Activated CD4-positive, alpha-beta T cell treated with anti-CD3 and anti-CD28 coated beads, Interleukin-2, amount 10 ng/mL, durations not matched to agents 24 days and 14 days (primary cell): ENCODE measurements around the gene MEGF11. TPM values are rescaled to one million over a fixed set of nuclear protein-coding genes. Genes with fewer than 3 reads are reported as not detected.

Experiments
- DNase-seq: peaks from one replicate; pipeline ENCODE4 v3.0.0; 2022
- H3K27ac Mint-ChIP-seq: one replicate; pipeline ENCODE4 v1.8.0; 2022; ENCODE audit warnings: mild to moderate bottlenecking, mixed read lengths
- H3K27me3 Mint-ChIP-seq: one replicate; pipeline ENCODE4 v1.8.0; 2022; ENCODE audit warnings: mixed read lengths
- H3K36me3 Mint-ChIP-seq: one replicate; pipeline ENCODE4 v1.8.0; 2022; ENCODE audit warnings: low read depth, mild to moderate bottlenecking, mixed read lengths
- H3K4me1 Mint-ChIP-seq: one replicate; pipeline ENCODE4 v1.8.0; 2021; ENCODE audit warnings: mixed read lengths
- H3K4me3 Mint-ChIP-seq: one replicate; pipeline ENCODE4 v1.8.0; 2022; ENCODE audit warnings: mild to moderate bottlenecking, moderate library complexity, mixed read lengths
- H3K9me3 Mint-ChIP-seq: one replicate; pipeline ENCODE4 v1.8.0; 2021; ENCODE audit warnings: mixed read lengths
- intact Hi-C: fragments of 100-400 bp; cut with micrococcal nuclease; formaldehyde crosslinking; loops from one replicate; pipeline ENCODE4 v1.15.1; 2023
- total RNA-seq: library from RNA; stranded (reverse); gene quantifications from 2 replicates; pipeline ENCODE4 v1.2.3, GENCODE V29; 2022

The MEGF11 gene
- total RNA-seq, 1 donor from 2014 or later = not detected

DNA sequence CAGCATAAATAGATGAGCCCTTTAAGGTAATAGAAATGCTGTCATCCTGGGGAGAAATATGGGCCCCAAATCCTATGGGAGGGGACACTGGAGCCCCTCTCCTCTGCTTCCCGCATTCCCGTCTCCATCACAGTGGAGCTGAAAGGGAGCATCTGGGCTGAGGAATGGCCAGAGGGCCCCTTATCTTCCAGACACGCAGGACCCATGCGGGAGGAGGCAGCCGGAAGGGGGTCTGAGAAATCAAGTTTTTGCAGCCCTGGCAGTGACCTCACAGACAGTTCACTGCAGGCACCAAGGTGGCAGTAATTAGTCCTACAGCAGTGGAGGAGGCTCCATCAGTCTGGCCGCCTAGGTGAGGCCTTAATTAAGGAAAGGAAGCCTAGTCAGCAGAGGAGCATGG is 304.1 kb downstream of the MEGF11 start:
- Mint-ChIP-seq H3K4me3 (no peak overlapping the region), H3K27me3 (peaks cover 9% of the 10 kb centered on the region), H3K9me3 (no peaks in the 10 kb centered on the region), H3K4me1 (peaks cover 4% of the 10 kb centered on the region), H3K27ac (no peak overlapping the region), H3K36me3 (no peaks in the 10 kb centered on the region)
- intact Hi-C loops = no loop called here
- no peak for DNase-seq

- no peak for DNase-seq
- intact Hi-C loops = no loop called here
- H3K9me3 Mint-ChIP-seq = no peaks in the 10 kb centered on the region
- H3K36me3 Mint-ChIP-seq = no peaks in the 10 kb centered on the region
- no peak overlapping the region for H3K4me3 Mint-ChIP-seq
- peaks cover 7% of the 10 kb centered on the region for H3K27me3 Mint-ChIP-seq
- peaks cover 4% of the 10 kb centered on the region for H3K4me1 Mint-ChIP-seq
- H3K27ac Mint-ChIP-seq = no peak overlapping the region
These were observed 304.5 kb downstream of the MEGF11 start for GRCh38 chr15:65949011-65949410.

GRCh38 chr15:65948383-65948782 is 305.2 kb downstream of the MEGF11 start:
- H3K4me3 Mint-ChIP-seq = no peak overlapping the region
- no peak overlapping the region for H3K27ac Mint-ChIP-seq
- intact Hi-C loops = no loop called here

DNA sequence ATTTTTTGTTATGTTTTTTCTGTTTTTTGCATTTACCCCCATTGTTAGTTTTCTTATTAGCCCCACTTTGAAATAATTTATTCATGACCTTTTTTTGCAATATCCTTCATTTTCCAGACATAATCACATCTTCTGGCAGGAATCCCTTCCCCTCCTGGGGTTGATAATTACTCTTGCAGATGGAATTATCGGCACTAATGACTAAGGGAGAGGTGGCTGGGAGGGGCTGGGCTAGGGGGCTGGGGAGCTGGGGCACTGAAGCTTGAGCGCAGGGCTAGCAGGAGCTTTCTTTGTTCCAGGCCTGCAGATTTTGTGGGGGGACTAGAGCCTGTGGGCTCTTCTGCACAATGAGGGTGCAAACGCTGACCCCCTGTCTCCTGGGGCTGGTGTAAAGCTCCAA is 306.5 kb downstream of the MEGF11 start:
- Mint-ChIP-seq H3K4me1 (peaks cover 10% of the 10 kb centered on the region), H3K9me3 (no peaks in the 10 kb centered on the region), H3K4me3 (no peak overlapping the region), H3K36me3 (no peaks in the 10 kb centered on the region), H3K27ac (no peak overlapping the region), H3K27me3 (peaks cover 4% of the 10 kb centered on the region)
- intact Hi-C loops = no loop called here
- no peak for DNase-seq

More at GRCh38 chr15:65948383-65948782, 305.2 kb downstream of the MEGF11 start:
- no peak for DNase-seq
- Mint-ChIP-seq H3K9me3 (no peaks in the 10 kb centered on the region), H3K4me1 (peaks cover 4% of the 10 kb centered on the region), H3K36me3 (no peaks in the 10 kb centered on the region), H3K27me3 (peaks cover 4% of the 10 kb centered on the region)

DNA sequence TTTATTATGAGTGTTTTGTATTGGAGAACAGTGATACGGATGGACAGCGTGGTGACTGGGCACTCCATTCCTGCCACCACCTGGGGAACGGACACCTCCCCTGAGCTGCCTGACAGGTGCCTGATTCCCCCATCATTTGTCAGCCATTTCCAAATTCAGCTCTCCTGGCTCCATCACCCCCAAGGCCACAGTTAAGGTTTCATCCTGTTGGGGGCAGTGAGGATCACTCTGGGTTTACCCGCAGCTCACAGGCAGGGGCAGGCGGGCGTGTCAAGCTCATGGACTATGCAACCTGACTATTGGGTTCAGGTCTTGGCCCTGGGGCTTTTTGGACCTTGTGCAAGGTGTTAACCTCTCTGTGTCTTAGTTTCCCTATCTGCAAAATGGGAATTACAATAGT is 307.9 kb downstream of the MEGF11 start:
- Mint-ChIP-seq H3K27ac (no peak overlapping the region), H3K36me3 (no peaks in the 10 kb centered on the region), H3K4me3 (no peak overlapping the region), H3K4me1 (peaks cover 15% of the 10 kb centered on the region), H3K9me3 (no peaks in the 10 kb centered on the region), H3K27me3 (peaks cover 7% of the 10 kb centered on the region)
- intact Hi-C loops = no loop called here
- DNase-seq = no peak

DNA sequence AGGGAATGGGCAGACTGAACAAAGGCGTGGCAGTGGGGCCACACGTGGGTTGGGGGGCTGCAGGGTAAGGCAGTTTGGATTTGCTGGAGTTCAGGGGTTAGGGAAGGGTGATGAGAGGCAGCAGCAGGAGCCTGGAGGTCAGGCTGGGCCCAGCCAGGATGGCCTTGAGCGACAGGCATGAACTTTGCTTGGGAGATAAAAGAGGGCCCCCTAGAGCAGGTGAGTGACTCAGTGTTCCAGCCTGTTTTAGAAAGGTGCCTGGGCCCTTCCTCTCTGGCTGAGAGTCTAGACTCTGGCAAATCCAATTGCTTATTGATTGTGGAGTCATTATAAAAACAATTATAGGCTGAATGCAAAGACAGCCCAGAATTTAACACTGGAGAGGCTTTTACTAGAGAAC is 309.1 kb downstream of the MEGF11 start:
- no peak overlapping the region for H3K4me3 Mint-ChIP-seq
- H3K4me1 Mint-ChIP-seq = peaks cover 17% of the 10 kb centered on the region
- intact Hi-C loops = no loop called here
- H3K36me3 Mint-ChIP-seq = no peaks in the 10 kb centered on the region
- H3K27ac Mint-ChIP-seq = no peak overlapping the region
- no peak for DNase-seq
- H3K9me3 Mint-ChIP-seq = no peaks in the 10 kb centered on the region
- peaks cover 7% of the 10 kb centered on the region for H3K27me3 Mint-ChIP-seq

- H3K4me1 Mint-ChIP-seq = peaks cover 19% of the 10 kb centered on the region
- no peak overlapping the region for H3K4me3 Mint-ChIP-seq
- H3K27me3 Mint-ChIP-seq = peaks cover 3% of the 10 kb centered on the region
- no peaks in the 10 kb centered on the region for H3K9me3 Mint-ChIP-seq
- no peak overlapping the region for H3K27ac Mint-ChIP-seq
- peak; percentile 82 for DNase-seq
- H3K36me3 Mint-ChIP-seq = no peaks in the 10 kb centered on the region
- intact Hi-C loops = no loop called here
These were observed 311.1 kb downstream of the MEGF11 start for GRCh38 chr15:65942436-65942835.

GRCh38 chr15:65940618-65940909 is 313.0 kb downstream of the MEGF11 start:
- peaks cover 3% of the 10 kb centered on the region for H3K27me3 Mint-ChIP-seq

DNA sequence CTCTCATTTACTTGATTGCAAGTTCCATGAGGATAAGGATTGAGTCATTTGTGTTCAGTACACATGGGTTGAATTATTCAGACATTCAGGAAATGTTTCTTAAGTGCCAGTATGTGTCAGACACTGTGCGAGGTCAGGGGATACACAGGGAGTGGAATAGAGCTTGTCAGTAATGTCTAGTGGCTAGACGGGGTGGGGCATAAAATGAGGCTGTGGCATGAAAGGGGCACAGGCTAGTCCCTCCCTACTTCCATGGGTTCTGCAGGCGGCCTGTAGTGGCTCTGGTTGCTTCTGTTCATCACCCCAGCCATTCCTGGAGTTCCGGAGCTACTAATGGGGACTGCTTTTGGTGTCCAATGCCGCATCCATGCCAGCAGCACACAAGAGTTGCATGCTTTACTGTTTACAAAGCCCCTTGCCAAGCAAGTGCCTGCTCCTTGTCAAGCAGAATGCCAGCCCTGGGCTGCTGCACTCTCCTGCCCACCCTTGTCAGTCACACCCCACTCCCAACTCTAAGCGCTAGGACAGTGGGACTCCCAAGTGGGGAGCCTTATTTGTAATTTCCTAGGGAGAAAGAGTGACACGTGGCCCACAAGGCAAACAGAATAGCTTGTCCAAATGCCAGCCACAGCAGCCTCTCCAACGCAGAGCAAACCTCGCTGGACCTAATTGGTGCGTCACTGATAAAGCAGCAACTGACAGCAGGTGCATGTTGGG is 313.5 kb downstream of the MEGF11 start:
- H3K27me3 Mint-ChIP-seq = peaks cover 3% of the 10 kb centered on the region
- H3K27ac Mint-ChIP-seq = no peak overlapping the region
- H3K9me3 Mint-ChIP-seq = no peaks in the 10 kb centered on the region
- H3K4me1 Mint-ChIP-seq = peaks cover 21% of the 10 kb centered on the region
- H3K36me3 Mint-ChIP-seq = no peaks in the 10 kb centered on the region
- intact Hi-C loops = no loop called here
- H3K4me3 Mint-ChIP-seq = no peak overlapping the region
- DNase-seq = no peak

More at GRCh38 chr15:65940618-65940909, 313.0 kb downstream of the MEGF11 start:
- Mint-ChIP-seq H3K4me3 (no peak overlapping the region), H3K9me3 (no peaks in the 10 kb centered on the region), H3K4me1 (peaks cover 21% of the 10 kb centered on the region), H3K36me3 (no peaks in the 10 kb centered on the region), H3K27ac (no peak overlapping the region)
- intact Hi-C loops = no loop called here
- DNase-seq = no peak

DNA sequence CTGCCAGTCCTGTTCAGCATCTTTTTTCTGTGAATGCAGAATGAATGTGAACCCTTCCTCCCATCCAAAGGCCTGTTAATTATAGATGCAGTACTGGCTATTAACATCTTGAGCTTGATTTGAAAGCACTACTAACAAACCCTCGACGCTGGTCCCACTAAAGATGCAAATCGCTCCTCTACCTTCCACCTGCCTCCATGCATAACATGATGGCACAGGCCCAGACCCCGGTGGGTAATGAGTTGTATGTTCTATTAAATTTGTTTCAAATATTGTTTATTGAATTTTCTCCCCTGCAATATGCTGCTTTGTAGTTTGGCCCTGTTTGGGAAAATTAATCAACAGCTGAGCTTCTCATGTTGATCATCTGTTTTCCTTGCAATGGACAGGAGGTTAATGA is 314.9 kb downstream of the MEGF11 start:
- Mint-ChIP-seq H3K9me3 (no peaks in the 10 kb centered on the region), H3K4me3 (no peak overlapping the region), H3K27me3 (peaks cover 3% of the 10 kb centered on the region), H3K4me1 (peaks cover 21% of the 10 kb centered on the region), H3K36me3 (no peaks in the 10 kb centered on the region), H3K27ac (no peak overlapping the region)
- intact Hi-C loops = no loop called here
- no peak for DNase-seq

DNA sequence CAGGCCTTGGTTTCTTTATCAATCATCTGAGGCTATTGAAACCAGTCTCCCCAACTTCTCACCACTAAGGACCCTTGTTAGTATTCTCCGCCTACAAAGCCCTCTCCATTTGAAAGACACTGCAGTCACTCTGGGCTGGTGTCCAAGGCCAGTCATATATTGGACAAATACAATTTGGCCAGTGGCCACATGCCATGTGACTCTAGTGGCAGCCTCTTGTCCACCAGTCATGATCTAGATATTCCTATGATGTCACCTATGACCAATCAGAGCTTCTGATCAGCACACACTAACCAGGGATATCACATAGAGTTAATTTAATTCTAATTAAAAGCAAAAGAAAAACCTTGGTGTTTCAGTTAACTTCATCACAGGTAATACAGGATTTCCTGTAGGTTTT is 316.1 kb downstream of the MEGF11 start:
- H3K36me3 Mint-ChIP-seq = no peaks in the 10 kb centered on the region
- H3K9me3 Mint-ChIP-seq = no peaks in the 10 kb centered on the region
- peaks cover 6% of the 10 kb centered on the region for H3K27me3 Mint-ChIP-seq
- DNase-seq = no peak
- no peak overlapping the region for H3K27ac Mint-ChIP-seq
- H3K4me3 Mint-ChIP-seq = no peak overlapping the region
- intact Hi-C loops = no loop called here
- peaks cover 24% of the 10 kb centered on the region for H3K4me1 Mint-ChIP-seq

GRCh38 chr15:65937054-65937453 is 316.5 kb downstream of the MEGF11 start:
- H3K9me3 Mint-ChIP-seq = no peaks in the 10 kb centered on the region
- H3K27ac Mint-ChIP-seq = no peak overlapping the region
- H3K27me3 Mint-ChIP-seq = peaks cover 6% of the 10 kb centered on the region
- peaks cover 19% of the 10 kb centered on the region for H3K4me1 Mint-ChIP-seq
- no peak for DNase-seq
- intact Hi-C loops = no loop called here
- no peak overlapping the region for H3K4me3 Mint-ChIP-seq
- no peaks in the 10 kb centered on the region for H3K36me3 Mint-ChIP-seq

- intact Hi-C loops = no loop called here
- Mint-ChIP-seq H3K4me3 (no peak overlapping the region), H3K36me3 (no peaks in the 10 kb centered on the region), H3K4me1 (peaks cover 14% of the 10 kb centered on the region), H3K9me3 (no peaks in the 10 kb centered on the region), H3K27ac (no peak overlapping the region), H3K27me3 (peaks cover 6% of the 10 kb centered on the region)
- no peak for DNase-seq
These were observed 317.3 kb downstream of the MEGF11 start for GRCh38 chr15:65936282-65936681.

GRCh38 chr15:65935391-65935790 is 318.2 kb downstream of the MEGF11 start:
- intact Hi-C loops = no loop called here
- Mint-ChIP-seq H3K9me3 (no peaks in the 10 kb centered on the region), H3K27me3 (peaks cover 3% of the 10 kb centered on the region), H3K36me3 (no peaks in the 10 kb centered on the region), H3K27ac (no peak overlapping the region), H3K4me3 (no peak overlapping the region), H3K4me1 (peaks cover 9% of the 10 kb centered on the region)
- DNase-seq = no peak

DNA sequence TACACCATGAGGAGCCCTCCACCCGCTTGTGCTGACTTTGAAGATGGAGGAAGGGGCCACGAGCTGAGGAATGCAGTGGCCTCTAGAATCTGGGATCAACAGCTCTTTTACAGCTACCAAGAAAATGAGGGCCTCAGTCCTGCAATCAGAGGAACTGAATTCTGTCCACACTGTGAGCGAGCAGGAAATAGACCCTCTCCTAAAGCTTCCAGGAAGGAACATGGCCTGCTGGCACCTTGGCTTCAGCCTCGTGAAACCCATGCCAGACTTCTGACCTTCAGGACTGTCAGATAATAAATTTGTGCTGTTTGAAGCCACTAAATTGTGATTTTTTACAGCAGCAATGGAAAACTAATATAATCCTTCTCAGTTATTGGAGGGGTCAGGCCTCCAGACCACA is 322.3 kb downstream of the MEGF11 start:
- H3K4me1 Mint-ChIP-seq = peaks cover 5% of the 10 kb centered on the region
- no peak overlapping the region for H3K27ac Mint-ChIP-seq
- H3K27me3 Mint-ChIP-seq = peaks cover 3% of the 10 kb centered on the region
- no peak for DNase-seq
- no peak overlapping the region for H3K4me3 Mint-ChIP-seq
- intact Hi-C loops = no loop called here
- no peaks in the 10 kb centered on the region for H3K9me3 Mint-ChIP-seq
- no peaks in the 10 kb centered on the region for H3K36me3 Mint-ChIP-seq
